AG10803 (cell line): Measurements from ENCODE around the gene BIVM.

Experiments
- DNase-seq: peaks from one replicate; pipeline ENCODE4 v3.0.0; 2010; ENCODE audit warnings: low read depth
- H3K4me3 ChIP-seq: 2 replicates; pipeline ENCODE4 v1.5.1; 2011; ENCODE audit warnings: mild to moderate bottlenecking, low read length, control low read depth
- TF ChIP-seq, protein P1 (sequence below): conservative IDR thresholded peaks from 2 replicates; pipeline ENCODE4 v1.5.1; 2011; ENCODE audit warnings: mild to moderate bottlenecking, low read length, control low read depth, inconsistent platforms

Gene BIVM

DNA sequence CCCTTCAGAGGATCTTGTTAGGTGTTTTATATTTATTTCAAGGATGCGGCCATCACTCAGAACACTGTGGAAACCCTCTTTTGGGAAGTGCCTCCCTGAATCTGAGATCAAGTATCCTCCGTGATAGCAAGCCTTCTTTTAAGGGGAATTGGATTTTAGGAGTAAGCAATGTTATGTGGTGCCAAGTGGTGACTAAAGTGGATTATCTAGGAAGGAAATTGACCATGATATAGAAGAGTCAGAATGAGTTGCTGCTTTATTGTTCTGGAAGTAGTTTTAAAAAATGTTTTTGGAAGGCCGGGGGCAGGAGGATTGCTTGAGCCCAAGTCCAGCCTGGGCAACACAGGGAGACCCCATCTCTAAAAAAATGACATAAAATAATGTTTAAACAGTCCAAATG, 53.6 kb downstream of the BIVM start:
- no peak overlapping the region for H3K4me3 ChIP-seq
- DNase-seq, result no peak
- TF ChIP-seq, protein P1, sequence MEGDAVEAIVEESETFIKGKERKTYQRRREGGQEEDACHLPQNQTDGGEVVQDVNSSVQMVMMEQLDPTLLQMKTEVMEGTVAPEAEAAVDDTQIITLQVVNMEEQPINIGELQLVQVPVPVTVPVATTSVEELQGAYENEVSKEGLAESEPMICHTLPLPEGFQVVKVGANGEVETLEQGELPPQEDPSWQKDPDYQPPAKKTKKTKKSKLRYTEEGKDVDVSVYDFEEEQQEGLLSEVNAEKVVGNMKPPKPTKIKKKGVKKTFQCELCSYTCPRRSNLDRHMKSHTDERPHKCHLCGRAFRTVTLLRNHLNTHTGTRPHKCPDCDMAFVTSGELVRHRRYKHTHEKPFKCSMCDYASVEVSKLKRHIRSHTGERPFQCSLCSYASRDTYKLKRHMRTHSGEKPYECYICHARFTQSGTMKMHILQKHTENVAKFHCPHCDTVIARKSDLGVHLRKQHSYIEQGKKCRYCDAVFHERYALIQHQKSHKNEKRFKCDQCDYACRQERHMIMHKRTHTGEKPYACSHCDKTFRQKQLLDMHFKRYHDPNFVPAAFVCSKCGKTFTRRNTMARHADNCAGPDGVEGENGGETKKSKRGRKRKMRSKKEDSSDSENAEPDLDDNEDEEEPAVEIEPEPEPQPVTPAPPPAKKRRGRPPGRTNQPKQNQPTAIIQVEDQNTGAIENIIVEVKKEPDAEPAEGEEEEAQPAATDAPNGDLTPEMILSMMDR, result no peak

DNA sequence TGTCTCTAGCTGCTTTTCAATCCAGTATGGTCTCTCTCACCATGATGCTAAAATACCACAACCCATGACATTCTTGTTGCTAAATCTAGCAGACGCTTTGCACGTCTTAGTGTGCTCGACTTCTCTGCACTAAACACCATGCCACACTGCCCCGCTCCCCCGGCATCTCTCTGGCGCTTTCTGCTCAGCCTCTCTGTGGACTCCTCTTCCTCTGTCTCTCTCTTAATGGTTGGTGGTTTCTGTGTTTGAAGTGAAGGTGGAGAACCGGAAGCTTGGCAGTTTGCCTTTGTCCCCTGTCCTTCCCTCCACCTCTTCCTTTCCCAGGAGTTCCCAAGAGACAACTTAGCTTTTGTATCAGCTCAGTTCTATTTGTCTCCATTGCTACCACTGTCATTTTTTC, 55.8 kb downstream of the BIVM start:
- TF ChIP-seq, protein P1, result no peak
- no peak for DNase-seq
- no peak overlapping the region for H3K4me3 ChIP-seq

DNA sequence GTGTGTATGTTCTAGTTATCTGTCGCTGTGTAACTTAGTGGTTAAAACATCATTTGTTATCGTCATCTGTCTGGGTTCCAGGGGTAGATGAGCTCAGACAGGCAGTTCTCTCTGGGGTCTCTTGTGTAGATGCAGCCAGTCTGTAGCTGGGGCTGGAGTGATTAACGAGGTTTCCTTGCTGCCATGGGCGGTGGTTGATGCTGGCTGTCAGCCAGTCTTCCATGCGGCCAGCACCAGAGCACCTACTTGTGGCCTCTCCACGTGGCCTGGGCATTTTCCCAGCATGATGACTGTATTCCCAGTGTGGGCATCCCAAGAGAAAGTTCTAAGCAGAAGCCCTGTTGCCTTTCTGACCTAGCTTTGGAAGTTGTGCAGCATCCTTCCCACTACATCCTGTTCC, 57.6 kb downstream of the BIVM start:
- DNase-seq, result peak; percentile 40
- TF ChIP-seq, protein P1, result no peak
- H3K4me3 ChIP-seq, result no peak overlapping the region

DNA sequence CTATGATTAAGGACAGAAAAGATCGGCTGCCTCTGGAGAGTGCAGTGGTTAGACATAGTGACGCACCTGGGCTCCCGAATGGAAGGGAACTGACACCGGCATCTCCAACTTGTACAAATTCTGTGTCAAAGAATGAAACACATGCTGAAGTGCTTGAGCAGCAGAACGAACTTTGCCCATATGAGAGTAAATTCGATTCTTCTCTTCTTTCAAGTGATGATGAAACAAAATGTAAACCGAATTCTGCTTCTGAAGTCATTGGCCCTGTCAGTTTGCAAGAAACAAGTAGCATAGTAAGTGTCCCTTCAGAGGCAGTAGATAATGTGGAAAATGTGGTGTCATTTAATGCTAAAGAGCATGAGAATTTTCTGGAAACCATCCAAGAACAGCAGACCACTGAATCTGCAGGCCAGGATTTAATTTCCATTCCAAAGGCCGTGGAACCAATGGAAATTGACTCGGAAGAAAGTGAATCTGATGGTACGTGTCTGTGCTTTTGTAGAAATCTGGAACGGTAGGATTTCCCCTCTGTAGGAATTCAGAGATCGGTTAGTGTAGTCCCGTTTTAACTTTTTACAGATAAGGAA, 63.8 kb downstream of the BIVM start:
- no peak for DNase-seq
- H3K4me3 ChIP-seq, result no peak overlapping the region
- TF ChIP-seq, protein P1, result no peak

DNA sequence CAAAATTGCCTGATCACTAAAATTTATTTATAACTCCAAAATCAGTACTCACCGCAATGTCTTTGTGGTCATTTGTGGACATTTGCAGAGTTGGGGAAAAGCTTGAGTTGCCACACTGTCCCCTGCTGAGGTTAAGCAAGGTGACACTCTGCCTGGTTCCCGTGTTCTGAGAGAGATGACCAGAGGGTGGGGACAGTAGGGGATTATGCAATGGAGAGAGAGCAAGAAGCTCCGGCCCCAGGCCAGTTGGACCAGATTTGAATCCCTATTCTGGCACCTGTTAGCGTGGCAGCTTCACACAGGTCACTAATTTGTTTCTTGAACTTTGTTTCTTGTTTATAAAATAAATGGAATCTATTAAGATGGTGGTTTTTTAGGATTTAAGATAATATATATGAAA, 64.7 kb downstream of the BIVM start:
- H3K4me3 ChIP-seq, result no peak overlapping the region
- DNase-seq, result no peak
- TF ChIP-seq, protein P1, result no peak

DNA sequence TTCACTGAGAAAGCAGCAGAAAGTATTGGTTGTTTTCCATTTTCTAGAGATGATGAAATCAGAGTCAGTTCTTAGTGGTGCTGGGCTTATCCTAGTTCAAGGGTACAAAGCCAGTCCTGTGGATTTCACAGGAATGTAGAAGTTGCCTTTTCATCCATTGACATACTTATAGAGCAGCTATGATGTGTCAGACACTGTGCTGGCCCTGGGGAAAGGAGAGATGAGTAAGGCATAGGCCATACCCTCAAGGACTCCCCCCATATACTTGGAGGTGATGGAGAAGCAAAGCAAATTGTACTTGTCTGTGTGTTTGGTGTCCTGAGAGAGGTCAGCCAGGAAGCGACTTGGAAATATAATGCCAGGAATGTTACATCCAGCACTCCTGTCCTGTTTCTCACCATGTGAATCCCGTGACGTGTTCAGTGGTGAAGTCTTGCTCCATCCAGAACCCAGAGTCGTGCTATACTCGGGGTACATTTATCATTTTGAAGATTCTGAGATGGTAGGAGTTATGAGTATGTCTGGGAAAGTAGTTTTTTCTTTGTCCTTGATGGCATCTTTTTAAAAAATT, 69.5 kb downstream of the BIVM start:
- peak; percentile 28 for DNase-seq
- no peak overlapping the region for H3K4me3 ChIP-seq

More for the DNA sequence above, 69.5 kb downstream of the BIVM start:
- TF ChIP-seq, protein P1, result no peak
